Glutamatergic neuron (in vitro differentiated cells): ENCODE measurements around the gene ZFHX3. TPM values are rescaled to one million over a fixed set of nuclear protein-coding genes. Genes with fewer than 3 reads are reported as not detected.

Experiments
- DNase-seq: peaks from one replicate; pipeline ENCODE4 v3.0.0; 2022
- H3K27ac Mint-ChIP-seq: one replicate; pipeline ENCODE4 v1.8.0; 2020; ENCODE audit warnings: mild to moderate bottlenecking, mixed read lengths, inconsistent platforms; ENCODE audit not compliant: unreplicated experiment
- H3K27me3 Mint-ChIP-seq: one replicate; pipeline ENCODE4 v1.8.0; 2020; ENCODE audit warnings: mild to moderate bottlenecking, moderate library complexity, mixed read lengths, inconsistent platforms; ENCODE audit not compliant: unreplicated experiment
- H3K36me3 Mint-ChIP-seq: one replicate; pipeline ENCODE4 v1.8.0; 2020; ENCODE audit warnings: mild to moderate bottlenecking, mixed read lengths, inconsistent platforms; ENCODE audit not compliant: unreplicated experiment
- H3K4me1 Mint-ChIP-seq: one replicate; pipeline ENCODE4 v1.8.0; 2020; ENCODE audit warnings: mild to moderate bottlenecking, low read depth, mixed read lengths, inconsistent platforms; ENCODE audit not compliant: unreplicated experiment
- H3K4me3 Mint-ChIP-seq: one replicate; pipeline ENCODE4 v1.8.0; 2020; ENCODE audit warnings: mild to moderate bottlenecking, mixed read lengths, inconsistent platforms; ENCODE audit not compliant: unreplicated experiment
- H3K9me3 Mint-ChIP-seq: one replicate; pipeline ENCODE4 v1.8.0; 2020; ENCODE audit warnings: mild to moderate bottlenecking, moderate library complexity, mixed read lengths, inconsistent platforms; ENCODE audit not compliant: unreplicated experiment
- total RNA-seq: library from RNA; stranded (reverse); fragmentation: NEBNext Ultra II Directional; extraction: Animal tissue kit (Norgen Biotek cat#: 25700); gene quantifications from one replicate; pipeline ENCODE4 v1.2.1, GENCODE V29; 2021; ENCODE audit not compliant: unreplicated experiment
- TF ChIP-seq, protein P1 (sequence below): fragments of 200-600 bp; sonication (generic); IDR thresholded peaks from one replicate; pipeline ENCODE4 v1.5.0; 2021; ENCODE audit not compliant: partially characterized antibody, unreplicated experiment

Gene ZFHX3
- total RNA-seq, 1 donor from 2014 or later = 6.8 TPM

DNA sequence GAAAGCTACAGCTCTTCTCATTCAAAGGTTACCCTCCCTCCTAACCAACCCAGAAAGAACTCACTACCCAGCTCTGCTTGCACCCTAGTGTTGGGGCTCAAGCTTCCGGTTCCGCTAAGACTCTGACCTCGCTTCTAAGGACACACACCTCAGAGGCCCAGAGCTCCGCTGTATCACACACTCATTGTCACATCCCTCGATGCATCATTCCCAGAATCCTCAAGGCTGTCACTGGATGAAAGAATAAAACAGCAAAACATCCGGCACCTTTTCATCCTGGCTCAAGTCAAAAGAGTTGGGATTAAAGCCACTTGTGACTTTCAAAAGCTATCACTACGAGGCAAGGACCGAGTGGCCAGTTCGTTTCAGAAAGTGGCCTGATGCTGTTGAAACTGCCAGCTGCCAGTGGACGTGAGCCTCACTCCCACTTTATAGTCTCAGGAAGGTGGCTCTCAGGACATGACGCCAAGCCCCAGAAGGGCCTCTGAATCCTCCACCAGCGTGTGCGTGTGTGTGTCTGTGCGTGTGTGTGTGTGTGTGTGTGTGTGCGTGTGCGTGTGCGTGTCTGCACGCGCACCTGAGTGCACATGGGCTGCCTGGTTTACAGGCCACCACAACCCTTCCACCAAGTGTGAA is 29.0 kb downstream of the ZFHX3 start:
- no peak for DNase-seq
- TF ChIP-seq, protein P1, sequence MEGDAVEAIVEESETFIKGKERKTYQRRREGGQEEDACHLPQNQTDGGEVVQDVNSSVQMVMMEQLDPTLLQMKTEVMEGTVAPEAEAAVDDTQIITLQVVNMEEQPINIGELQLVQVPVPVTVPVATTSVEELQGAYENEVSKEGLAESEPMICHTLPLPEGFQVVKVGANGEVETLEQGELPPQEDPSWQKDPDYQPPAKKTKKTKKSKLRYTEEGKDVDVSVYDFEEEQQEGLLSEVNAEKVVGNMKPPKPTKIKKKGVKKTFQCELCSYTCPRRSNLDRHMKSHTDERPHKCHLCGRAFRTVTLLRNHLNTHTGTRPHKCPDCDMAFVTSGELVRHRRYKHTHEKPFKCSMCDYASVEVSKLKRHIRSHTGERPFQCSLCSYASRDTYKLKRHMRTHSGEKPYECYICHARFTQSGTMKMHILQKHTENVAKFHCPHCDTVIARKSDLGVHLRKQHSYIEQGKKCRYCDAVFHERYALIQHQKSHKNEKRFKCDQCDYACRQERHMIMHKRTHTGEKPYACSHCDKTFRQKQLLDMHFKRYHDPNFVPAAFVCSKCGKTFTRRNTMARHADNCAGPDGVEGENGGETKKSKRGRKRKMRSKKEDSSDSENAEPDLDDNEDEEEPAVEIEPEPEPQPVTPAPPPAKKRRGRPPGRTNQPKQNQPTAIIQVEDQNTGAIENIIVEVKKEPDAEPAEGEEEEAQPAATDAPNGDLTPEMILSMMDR = no peak
- Mint-ChIP-seq H3K4me1 (peaks cover 9% of the 10 kb centered on the region), H3K36me3 (no peaks in the 10 kb centered on the region), H3K27me3 (peaks cover 10% of the 10 kb centered on the region), H3K9me3 (peaks cover 2% of the 10 kb centered on the region), H3K4me3 (no peak overlapping the region), H3K27ac (no peak overlapping the region)

DNA sequence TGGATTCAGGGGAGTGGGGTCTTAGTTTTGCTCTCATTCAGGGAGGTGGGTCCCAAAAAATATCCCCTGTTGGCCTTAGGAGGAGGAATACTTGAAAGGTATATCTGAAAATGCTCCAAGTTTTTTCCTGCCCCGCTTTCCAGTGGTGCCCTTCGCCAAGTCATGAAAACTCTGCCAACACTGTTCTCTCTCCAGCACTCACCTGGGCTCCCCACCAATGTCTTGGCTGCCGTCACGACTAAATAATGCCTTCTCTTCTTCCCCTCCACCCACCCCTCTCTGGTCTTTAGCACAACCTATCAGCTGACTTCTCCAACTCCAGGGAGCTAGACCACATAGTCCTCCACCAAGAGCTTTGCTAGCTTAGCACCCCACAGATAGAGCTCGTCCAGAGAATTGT is 30.6 kb downstream of the ZFHX3 start:
- no peak overlapping the region for H3K27ac Mint-ChIP-seq
- peaks cover 8% of the 10 kb centered on the region for H3K27me3 Mint-ChIP-seq
- H3K9me3 Mint-ChIP-seq = peaks cover 2% of the 10 kb centered on the region
- no peak for DNase-seq
- H3K4me3 Mint-ChIP-seq = no peak overlapping the region
- no peaks in the 10 kb centered on the region for H3K36me3 Mint-ChIP-seq
- TF ChIP-seq, protein P1 = no peak
- H3K4me1 Mint-ChIP-seq = peaks cover 9% of the 10 kb centered on the region

DNA sequence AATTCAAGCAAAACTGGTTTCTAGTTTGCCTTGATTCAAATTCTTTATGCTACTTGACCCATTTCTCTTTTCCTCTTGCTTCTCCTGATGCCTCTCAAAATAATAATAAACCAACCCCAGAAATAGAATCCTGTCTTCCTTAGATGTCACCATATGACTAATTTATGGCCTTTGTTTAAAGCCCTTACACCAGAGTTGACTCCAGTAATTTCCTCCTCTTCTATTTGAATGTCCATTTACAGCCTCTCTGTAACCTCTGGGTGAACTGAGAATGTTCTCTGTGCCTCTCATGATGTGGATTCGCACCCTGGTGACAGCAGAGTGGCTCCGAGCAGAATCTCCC is 31.5 kb downstream of the ZFHX3 start:
- Mint-ChIP-seq H3K9me3 (peaks cover 2% of the 10 kb centered on the region), H3K36me3 (no peaks in the 10 kb centered on the region), H3K4me1 (peaks cover 9% of the 10 kb centered on the region), H3K4me3 (no peak overlapping the region), H3K27me3 (peaks cover 4% of the 10 kb centered on the region), H3K27ac (no peak overlapping the region)
- DNase-seq = no peak
- TF ChIP-seq, protein P1 = no peak

GRCh38 chr16:73015612-73016487 is 32.1 kb downstream of the ZFHX3 start:
- Mint-ChIP-seq H3K9me3 (peaks cover 2% of the 10 kb centered on the region), H3K27ac (no peak overlapping the region), H3K36me3 (no peaks in the 10 kb centered on the region), H3K4me3 (no peak overlapping the region), H3K4me1 (peaks cover 9% of the 10 kb centered on the region), H3K27me3 (peaks cover 4% of the 10 kb centered on the region)
- TF ChIP-seq, protein P1 = no peak
- DNase-seq = no peak

DNA sequence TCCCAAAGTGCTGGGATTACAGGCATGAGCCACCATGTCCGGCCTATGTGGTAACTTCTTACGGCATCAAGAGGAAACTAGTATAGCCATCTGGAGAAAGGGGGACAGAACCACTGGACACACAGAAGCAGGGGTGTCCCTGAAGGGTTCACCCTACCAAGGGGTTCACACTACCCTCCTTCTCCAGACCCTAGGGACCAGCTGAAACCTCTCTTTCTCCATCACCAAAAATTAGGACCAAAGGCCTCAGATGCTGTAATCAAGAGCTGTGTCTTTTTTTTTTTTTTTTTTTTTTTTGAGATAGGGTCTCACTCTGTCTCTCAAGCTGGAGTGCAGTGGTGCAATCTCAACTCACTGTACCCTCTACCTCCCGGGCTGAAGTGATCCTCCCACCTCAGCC is 33.2 kb downstream of the ZFHX3 start:
- Mint-ChIP-seq H3K27ac (no peak overlapping the region), H3K36me3 (no peaks in the 10 kb centered on the region), H3K4me1 (peaks cover 3% of the 10 kb centered on the region), H3K4me3 (no peak overlapping the region), H3K27me3 (peaks cover 4% of the 10 kb centered on the region), H3K9me3 (peaks cover 2% of the 10 kb centered on the region)
- DNase-seq = no peak
- TF ChIP-seq, protein P1 = no peak
